Measurements from ENCODE around the gene FGF14.

The FGF14 gene

GRCh38 chr13:102394158-102395053 is 7.4 kb downstream of the FGF14 start:
- peak; percentile 51 for TF ChIP-seq CTCF (IDR thresholded peaks at IDR 0.05; ENCODE audit: extremely low read depth, insufficient read depth, missing control alignments)
- peak; percentile 96 for DNase-seq (ENCODE audit: low spot score)
- in situ Hi-C loops (cut with MboI; ENCODE audit: low pct_unique_long_range_greater_than_20kb, low sequenced_read_pairs, unreplicated experiment): no loop called here

- in situ Hi-C loops (cut with MboI; ENCODE audit: low pct_unique_long_range_greater_than_20kb, low sequenced_read_pairs, unreplicated experiment): no loop called here
- DNase-seq (ENCODE audit: low spot score): no peak
- TF ChIP-seq CTCF (IDR thresholded peaks at IDR 0.05; ENCODE audit: extremely low read depth, insufficient read depth, missing control alignments): no peak
These were observed 9.2 kb downstream of the FGF14 start for GRCh38 chr13:102392481-102393209.

GRCh38 chr13:102386461-102386860 is 15.4 kb downstream of the FGF14 start:
- DNase-seq (ENCODE audit: low spot score): no peak
- in situ Hi-C loops (cut with MboI; ENCODE audit: low pct_unique_long_range_greater_than_20kb, low sequenced_read_pairs, unreplicated experiment): no loop called here
- no peak for TF ChIP-seq CTCF (IDR thresholded peaks at IDR 0.05; ENCODE audit: extremely low read depth, insufficient read depth, missing control alignments)

- TF ChIP-seq CTCF (IDR thresholded peaks at IDR 0.05; ENCODE audit: extremely low read depth, insufficient read depth, missing control alignments): no peak
- no peak for DNase-seq (ENCODE audit: low spot score)
- in situ Hi-C loops (cut with MboI; ENCODE audit: low pct_unique_long_range_greater_than_20kb, low sequenced_read_pairs, unreplicated experiment): no loop called here
These were observed 21.8 kb downstream of the FGF14 start for GRCh38 chr13:102380012-102380411.

GRCh38 chr13:102376318-102376717 is 25.5 kb downstream of the FGF14 start:
- TF ChIP-seq CTCF (IDR thresholded peaks at IDR 0.05; ENCODE audit: extremely low read depth, insufficient read depth, missing control alignments): no peak
- no peak for DNase-seq (ENCODE audit: low spot score)

GRCh38 chr13:102374726-102375125 is 27.1 kb downstream of the FGF14 start:
- TF ChIP-seq CTCF (IDR thresholded peaks at IDR 0.05; ENCODE audit: extremely low read depth, insufficient read depth, missing control alignments): no peak
- no peak for DNase-seq (ENCODE audit: low spot score)
- in situ Hi-C loops (cut with MboI; ENCODE audit: low pct_unique_long_range_greater_than_20kb, low sequenced_read_pairs, unreplicated experiment): no loop called here

More at GRCh38 chr13:102376318-102376717, 25.5 kb downstream of the FGF14 start:
- in situ Hi-C loops (cut with MboI; ENCODE audit: low pct_unique_long_range_greater_than_20kb, low sequenced_read_pairs, unreplicated experiment): no loop called here

Measured in GM13977 (cell line).